HG03039 (cell line): Measurements from ENCODE around the gene GALNT14.
A peak's percentile ranks its signal among the peaks of the same experiment; 100 is the strongest.

Experiments used
- ATAC-seq: cut with Tn5 transposase; IDR thresholded peaks from one replicate; pipeline ENCODE4 v1.9.1; 2021; ENCODE audit warnings: mild to moderate bottlenecking, moderate library complexity; ENCODE audit not compliant: unreplicated experiment

GALNT14 gene

DNA sequence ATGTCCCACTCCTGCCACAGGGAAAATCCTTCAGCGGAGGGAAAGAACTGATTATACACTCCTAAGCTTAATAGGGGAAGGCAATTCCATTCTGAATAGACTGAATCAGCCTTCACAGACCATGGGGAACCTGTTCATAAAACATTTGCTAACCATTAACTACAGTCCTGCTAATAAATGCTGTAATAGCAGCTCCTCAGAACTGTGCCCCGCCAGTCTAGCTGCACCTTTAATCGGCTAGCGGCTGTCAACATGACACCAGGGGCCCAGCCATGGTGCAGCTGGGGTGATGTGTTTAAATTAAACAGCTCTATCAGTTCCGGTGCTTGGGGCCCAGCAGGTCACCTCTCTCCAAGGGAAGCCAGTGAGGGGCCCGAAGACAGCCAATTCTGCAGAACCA is 77.8 kb downstream of the GALNT14 start:
- no peak for ATAC-seq

DNA sequence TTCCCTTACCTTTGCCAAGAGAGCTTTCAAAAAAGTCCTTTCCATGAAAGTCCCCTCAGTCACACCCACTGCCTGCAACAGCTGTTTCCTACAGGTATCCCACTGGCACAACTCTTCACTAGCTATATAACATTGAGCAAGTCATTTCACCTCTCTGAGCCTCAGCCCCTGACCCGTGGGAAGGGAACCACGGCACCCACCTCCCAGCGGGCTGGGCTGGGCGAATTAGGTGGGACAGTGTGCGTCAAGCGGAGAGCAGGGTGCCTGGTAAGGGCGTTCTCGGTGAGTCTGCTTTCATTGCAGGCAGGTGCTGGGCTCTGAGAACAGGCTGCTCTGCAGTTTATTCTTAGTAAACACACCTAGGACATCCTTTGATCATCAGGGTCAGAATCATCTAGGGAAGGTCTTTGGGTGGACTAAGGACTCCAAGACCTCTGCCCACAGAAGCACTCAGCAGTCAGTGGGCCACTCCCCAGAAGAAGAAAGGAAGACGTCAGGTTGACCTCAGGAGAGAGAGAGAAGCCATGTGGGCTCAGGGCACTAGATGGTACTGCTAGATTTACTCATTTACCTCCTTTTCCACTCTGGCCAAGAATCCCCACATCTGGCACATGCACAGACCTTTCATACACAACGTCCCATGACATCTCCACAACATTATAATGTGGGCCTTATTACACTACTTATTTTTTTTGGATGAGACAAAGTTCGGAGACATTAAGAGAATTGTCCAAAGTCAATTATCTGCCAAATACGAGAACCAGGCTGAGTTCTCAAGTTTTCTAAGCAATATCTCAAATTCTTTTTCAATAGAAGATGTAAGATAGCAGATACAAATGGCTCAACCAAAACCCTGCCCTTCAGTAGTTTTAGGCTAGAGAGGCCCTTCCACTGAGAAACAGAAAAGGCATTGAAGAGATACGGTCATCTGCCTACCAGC is 79.9 kb downstream of the GALNT14 start:
- no peak for ATAC-seq

GRCh38 chr2:31057691-31058090 is 80.5 kb downstream of the GALNT14 start:
- no peak for ATAC-seq

DNA sequence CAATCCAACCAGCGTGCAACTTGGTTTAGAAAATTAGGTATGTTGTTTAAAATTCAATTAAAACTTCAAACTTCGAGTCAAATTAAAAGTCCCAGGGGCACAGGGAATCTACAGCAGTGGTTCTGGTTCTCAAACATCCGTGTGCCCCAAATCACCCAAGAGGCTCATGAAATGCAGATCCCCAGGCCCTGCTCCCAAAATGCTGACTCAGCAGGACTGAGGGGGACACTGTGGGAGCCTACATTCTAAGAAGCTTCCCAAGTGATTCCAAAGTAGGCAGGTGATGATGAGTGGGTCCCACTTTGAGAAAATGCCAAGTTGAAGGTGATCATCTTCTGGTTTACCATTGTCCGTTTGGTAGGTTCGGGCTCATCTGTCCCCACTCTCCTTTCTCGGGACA is 82.3 kb downstream of the GALNT14 start:
- ATAC-seq, result no peak

DNA sequence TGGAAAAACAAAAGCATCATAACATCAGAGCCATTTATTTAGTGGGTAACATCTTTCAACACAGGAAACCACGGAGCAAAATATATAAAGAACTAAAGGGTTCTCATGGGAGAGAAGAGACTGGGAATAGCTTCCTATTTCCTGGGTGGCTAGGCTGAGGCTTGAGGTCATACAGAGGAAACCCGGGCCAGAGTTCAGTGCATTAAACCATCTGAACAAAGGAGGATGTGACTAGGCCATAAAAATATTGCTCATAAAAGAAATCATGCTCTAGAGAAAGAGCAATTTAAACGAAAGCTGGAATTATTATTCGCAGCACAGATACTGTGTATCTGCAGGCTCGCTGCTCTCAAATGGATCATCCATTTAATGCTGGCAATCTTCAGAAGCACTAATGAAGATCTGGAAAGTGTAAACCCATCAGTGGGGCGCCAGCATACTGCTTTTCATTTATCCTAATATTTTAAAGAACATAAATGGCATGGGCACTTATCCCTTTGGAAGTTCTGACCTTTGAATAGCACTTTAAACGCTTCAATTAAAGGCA is 83.3 kb downstream of the GALNT14 start:
- ATAC-seq, result no peak

- ATAC-seq, result no peak
Measured at GRCh38 chr2:31053929-31054782, 84.1 kb downstream of the GALNT14 start.

GRCh38 chr2:31052284-31052683 is 86.0 kb downstream of the GALNT14 start:
- ATAC-seq, result no peak

DNA sequence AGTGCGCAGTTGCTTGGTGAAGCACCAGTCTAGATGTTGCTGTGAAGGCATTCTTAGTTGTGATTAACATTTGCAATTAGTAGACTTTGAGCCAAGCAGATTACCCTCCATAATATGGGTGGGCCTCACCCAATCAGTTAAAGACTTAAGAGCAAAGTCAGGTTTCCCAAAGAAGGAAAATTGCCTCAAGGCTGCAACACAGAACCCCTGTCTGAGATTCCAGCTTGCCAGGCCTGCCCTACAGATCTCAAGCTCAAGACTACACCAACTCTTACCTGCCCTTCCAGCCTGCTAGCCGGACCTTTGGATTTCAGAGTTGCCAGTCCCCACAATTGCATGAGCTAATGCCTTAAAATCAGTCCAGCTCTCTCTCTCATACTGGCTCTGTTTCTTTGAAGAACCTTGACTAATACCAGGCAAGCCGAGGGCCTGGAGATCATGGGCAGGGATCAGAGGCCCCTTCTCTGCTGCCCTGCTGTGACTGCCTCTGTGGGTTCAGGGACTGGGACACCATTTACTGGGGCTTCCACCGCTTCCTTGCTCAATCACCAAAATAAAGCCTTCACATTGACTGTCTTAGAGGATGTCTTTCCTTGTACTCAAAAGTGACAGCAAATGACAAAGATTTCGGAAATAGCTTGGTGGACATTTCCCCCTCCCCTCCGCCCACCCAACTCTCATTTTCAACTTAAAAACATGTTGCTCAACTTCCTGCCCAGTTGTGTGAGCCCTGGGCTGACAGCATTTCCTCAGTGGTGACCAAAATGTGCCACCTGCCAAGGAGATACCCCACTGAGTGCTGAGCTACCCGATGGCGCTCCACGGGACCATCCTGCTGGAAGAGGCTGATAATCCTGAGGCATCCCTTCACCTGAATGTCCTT is 86.7 kb downstream of the GALNT14 start:
- ATAC-seq, result no peak

GRCh38 chr2:31049916-31050588 is 88.2 kb downstream of the GALNT14 start:
- no peak for ATAC-seq

DNA sequence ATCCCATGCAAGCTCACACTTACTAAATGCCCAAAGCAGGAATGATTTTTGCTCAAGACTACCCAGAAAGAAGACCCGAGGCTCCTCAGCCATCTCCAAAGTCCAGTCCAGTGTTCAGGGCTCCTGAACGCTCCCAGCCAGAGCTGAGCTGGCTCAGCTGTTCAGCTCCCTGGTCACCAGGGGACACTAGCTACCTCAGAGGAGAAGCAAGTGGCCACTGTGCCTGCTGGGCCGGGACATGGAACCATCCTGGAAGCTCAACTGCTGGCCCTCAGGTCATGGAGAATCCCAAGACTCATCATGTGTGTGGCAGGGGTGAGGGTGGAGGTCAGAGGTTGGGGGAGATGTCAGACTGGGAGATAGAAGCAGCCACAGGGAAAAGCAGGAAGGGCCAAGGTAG is 89.0 kb downstream of the GALNT14 start:
- ATAC-seq, result no peak

DNA sequence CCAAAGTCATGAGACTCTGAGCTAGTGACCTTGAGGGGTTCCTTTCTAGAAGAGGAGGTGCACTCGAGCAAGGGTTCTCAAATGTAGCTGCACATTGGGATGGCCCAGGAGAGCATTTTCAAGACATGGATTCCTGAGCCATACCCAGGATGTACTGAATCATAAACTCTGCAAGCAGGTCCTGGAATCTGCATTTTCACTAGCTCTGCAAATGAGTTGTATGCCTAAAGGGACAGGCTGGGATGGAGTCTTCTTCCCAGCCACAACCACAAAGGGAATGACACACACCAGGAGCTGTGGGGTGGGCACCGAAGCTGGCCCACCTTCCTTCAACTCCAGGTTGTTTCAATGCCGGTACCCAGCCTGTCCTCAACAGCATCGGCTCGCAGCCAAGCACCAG is 90.6 kb downstream of the GALNT14 start:
- no peak for ATAC-seq

DNA sequence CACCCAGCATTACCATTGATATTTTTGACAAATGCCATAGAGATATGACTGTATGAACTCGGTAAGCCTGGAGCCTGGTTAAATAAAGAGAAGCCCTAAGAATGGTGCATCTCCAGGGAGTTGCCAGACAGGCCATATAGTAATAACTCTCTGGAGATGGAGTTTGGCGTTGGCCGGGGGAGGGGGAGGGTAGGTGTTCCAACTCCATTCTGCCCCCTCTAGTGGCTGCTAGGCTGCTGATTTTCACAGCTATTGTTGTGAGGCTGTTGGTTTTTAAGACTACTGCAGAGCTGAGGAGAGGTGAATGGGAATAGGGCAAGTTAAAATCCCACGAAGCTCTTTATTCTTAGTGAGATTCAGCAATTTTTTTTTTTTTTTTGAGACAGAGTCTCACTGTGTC is 99.9 kb downstream of the GALNT14 start:
- ATAC-seq, result no peak

- ATAC-seq, result no peak
Measured at GRCh38 chr2:31037058-31037457, 101.2 kb downstream of the GALNT14 start.

DNA sequence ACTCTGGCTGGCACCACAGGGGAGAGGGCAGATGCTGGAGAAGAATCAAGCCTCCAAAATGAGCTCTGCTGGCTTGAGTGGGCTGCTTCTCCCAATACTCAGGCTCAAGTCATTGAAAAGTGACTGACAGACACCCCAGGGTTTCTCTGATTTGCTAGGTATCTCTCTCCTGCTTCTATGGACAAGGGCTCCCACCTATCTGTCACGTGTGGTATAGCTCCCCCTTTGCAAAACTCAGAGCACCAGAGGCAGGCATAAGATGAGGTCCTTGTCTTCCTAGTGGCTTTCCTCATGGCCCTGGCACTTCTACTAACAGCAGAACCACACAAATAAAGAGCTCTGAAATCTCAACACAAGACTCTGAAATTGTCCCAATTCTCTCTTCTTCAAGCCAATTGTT is 105.2 kb downstream of the GALNT14 start:
- ATAC-seq, result no peak

DNA sequence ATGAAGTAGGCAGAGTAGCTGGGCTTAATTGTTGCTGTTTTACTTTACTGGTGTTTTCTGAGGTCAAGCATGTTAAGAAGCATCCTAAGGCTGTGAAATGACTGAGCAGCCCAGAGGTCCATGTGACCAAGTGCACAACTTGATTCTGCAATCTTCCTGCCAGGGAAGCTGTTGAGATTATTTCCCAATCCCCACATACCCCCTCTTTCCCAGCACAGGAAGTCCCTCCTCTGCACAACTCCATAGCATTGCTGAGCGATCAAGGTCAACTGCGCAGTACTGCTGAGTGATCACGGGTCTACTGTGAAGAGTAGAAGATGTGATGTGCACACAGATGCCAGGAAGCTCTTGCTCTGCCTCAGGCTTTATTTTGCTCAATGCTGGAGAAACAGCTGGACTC is 105.8 kb downstream of the GALNT14 start:
- no peak for ATAC-seq

DNA sequence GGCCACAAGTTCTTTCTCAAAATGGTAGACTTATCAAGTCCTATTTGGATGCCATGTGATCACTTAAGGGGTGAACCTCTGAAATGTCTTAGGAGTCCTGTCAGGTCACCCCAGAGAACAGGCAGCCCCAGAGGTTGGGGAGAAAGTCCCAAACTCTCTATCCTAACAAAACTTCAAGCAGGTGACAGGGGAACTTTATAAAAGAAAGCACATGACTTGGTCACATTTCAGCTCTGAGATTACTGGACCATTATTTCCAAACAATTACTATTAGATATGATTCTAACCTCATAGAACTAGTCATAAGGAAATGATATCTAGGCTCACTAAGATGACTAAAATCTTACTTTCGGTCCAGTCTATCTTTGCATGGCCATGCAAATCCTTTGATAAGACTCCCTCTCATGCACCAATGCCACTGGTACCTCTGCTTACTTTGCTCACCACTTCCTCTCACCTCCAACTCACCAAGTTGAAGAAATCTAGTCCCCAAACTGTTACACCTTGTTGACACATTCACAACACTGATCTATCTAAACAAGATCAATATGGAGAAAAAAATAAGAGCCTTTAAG is 107.0 kb downstream of the GALNT14 start:
- ATAC-seq, result peak; percentile 82

- no peak for ATAC-seq
Measured at GRCh38 chr2:31028417-31028816, 109.8 kb downstream of the GALNT14 start.

- ATAC-seq, result no peak
Measured at GRCh38 chr2:31027549-31027948, 110.7 kb downstream of the GALNT14 start.

GRCh38 chr2:31023541-31023940 is 114.7 kb downstream of the GALNT14 start:
- no peak for ATAC-seq

DNA sequence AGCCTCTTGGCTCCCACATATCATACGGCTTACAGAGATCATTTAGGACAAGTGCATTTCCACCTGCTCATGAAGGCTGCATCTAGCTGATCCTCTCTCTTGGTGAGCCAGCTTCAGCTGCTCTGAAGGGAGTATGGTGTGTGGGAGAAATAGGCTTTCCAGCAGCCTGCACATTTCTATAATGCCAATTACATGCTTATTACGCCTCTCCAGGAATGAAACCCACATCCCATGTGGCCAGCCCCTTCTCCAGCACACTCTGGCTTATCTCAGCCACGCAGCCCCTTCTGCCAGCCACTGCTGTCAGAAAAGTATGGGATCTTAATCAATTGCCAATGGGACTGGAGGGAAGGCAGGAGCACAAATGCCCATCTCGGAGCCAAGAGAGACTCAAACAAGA is 117.5 kb downstream of the GALNT14 start:
- no peak for ATAC-seq
